HEK293 (cell line): Measurements from ENCODE around the gene NRN1L.

Experiments
- BCL11B ChIP-seq: fragments of 450-650 bp; formaldehyde crosslinking; IDR thresholded peaks from 2 replicates; pipeline ENCODE4 v1.5.1; 2016; ENCODE audit warnings: low read depth, missing biosample characterization, missing genetic modification characterization
- GFI1B ChIP-seq: fragments of 450-650 bp; formaldehyde crosslinking; IDR thresholded peaks from 2 replicates; pipeline ENCODE4 v1.5.1; 2016; ENCODE audit warnings: missing biosample characterization, missing genetic modification characterization
- KLF1 ChIP-seq: fragments of 450-650 bp; formaldehyde crosslinking; IDR thresholded peaks from 2 replicates; pipeline ENCODE4 v1.5.1; 2016; ENCODE audit warnings: missing biosample characterization, missing genetic modification characterization
- MEIS1 ChIP-seq: sonication (generic); formaldehyde crosslinking; IDR thresholded peaks from 2 replicates; pipeline ENCODE4 v1.8.1; 2022; ENCODE audit warnings: missing genetic modification reagents, mild to moderate bottlenecking, borderline replicate concordance
- YY2 ChIP-seq: fragments of 450-650 bp; formaldehyde crosslinking; IDR thresholded peaks from 2 replicates; pipeline ENCODE4 v1.5.1; 2016; ENCODE audit warnings: missing biosample characterization, missing genetic modification characterization
- ZBTB1 ChIP-seq: fragments of 450-650 bp; formaldehyde crosslinking; IDR thresholded peaks from 2 replicates; pipeline ENCODE4 v1.5.1; 2016; ENCODE audit warnings: missing biosample characterization, missing genetic modification characterization
- ZNF112 ChIP-seq: fragments of 450-650 bp; formaldehyde crosslinking; IDR thresholded peaks from 2 replicates; pipeline ENCODE4 v1.5.0; 2017; ENCODE audit warnings: missing biosample characterization, missing genetic modification characterization
- ZNF121 ChIP-seq: fragments of 450-650 bp; formaldehyde crosslinking; IDR thresholded peaks from 2 replicates; pipeline ENCODE4 v1.5.1; 2016; ENCODE audit warnings: missing biosample characterization, missing genetic modification characterization
- ZNF132 ChIP-seq: fragments of 450-650 bp; formaldehyde crosslinking; IDR thresholded peaks from 2 replicates; pipeline ENCODE4 v1.5.1; 2017; ENCODE audit warnings: missing biosample characterization, missing genetic modification characterization, borderline replicate concordance
- ZNF174 ChIP-seq: fragments of 450-650 bp; formaldehyde crosslinking; IDR thresholded peaks from 2 replicates; pipeline ENCODE4 v1.5.0; 2017; ENCODE audit warnings: missing biosample characterization, mild to moderate bottlenecking, missing genetic modification characterization
- ZNF175 ChIP-seq: fragments of 450-650 bp; formaldehyde crosslinking; IDR thresholded peaks from 2 replicates; pipeline ENCODE4 v1.5.1; 2016; ENCODE audit warnings: missing biosample characterization, missing genetic modification characterization
- ZNF184 ChIP-seq: fragments of 450-650 bp; IDR thresholded peaks from 2 replicates; pipeline ENCODE4 v1.5.1; 2018; ENCODE audit warnings: missing biosample characterization, mild to moderate bottlenecking, missing genetic modification characterization
- ZNF211 ChIP-seq: fragments of 450-650 bp; formaldehyde crosslinking; IDR thresholded peaks from 2 replicates; pipeline ENCODE4 v1.5.1; 2016; ENCODE audit warnings: low read depth, missing biosample characterization, missing genetic modification characterization
- ZNF266 ChIP-seq: fragments of 450-650 bp; formaldehyde crosslinking; IDR thresholded peaks from 2 replicates; pipeline ENCODE4 v1.5.1; 2016; ENCODE audit warnings: missing biosample characterization, missing genetic modification characterization, low read depth
- ZNF302 ChIP-seq: fragments of 450-650 bp; formaldehyde crosslinking; IDR thresholded peaks from 2 replicates; pipeline ENCODE4 v1.5.1; 2016; ENCODE audit warnings: missing biosample characterization, missing genetic modification characterization, low read depth
- ZNF366 ChIP-seq: fragments of 450-650 bp; formaldehyde crosslinking; conservative IDR thresholded peaks from 2 replicates; pipeline ENCODE4 v1.5.1; 2016; ENCODE audit warnings: missing biosample characterization, missing genetic modification characterization
- ZNF555 ChIP-seq: fragments of 450-650 bp; formaldehyde crosslinking; conservative IDR thresholded peaks from 2 replicates; pipeline ENCODE4 v1.5.1; 2017; ENCODE audit warnings: missing biosample characterization, mild to moderate bottlenecking, missing genetic modification characterization, inconsistent platforms
- ZNF558 ChIP-seq: fragments of 450-650 bp; formaldehyde crosslinking; IDR thresholded peaks from 2 replicates; pipeline ENCODE4 v1.5.1; 2016; ENCODE audit warnings: missing biosample characterization, missing genetic modification characterization
- ZNF670 ChIP-seq: fragments of 450-650 bp; formaldehyde crosslinking; IDR thresholded peaks from 2 replicates; pipeline ENCODE4 v1.5.1; 2016; ENCODE audit warnings: missing biosample characterization, missing genetic modification characterization, low read depth
- ZNF776 ChIP-seq: fragments of 450-650 bp; formaldehyde crosslinking; IDR thresholded peaks from 2 replicates; pipeline ENCODE4 v1.5.0; 2017; ENCODE audit warnings: missing biosample characterization, missing genetic modification characterization, borderline replicate concordance
- ZXDB ChIP-seq: fragments of 450-650 bp; formaldehyde crosslinking; IDR thresholded peaks from 2 replicates; pipeline ENCODE4 v1.5.1; 2016; ENCODE audit warnings: missing biosample characterization, missing genetic modification characterization
- TF ChIP-seq, protein P1 (sequence below): fragments of 450-650 bp; formaldehyde crosslinking; IDR thresholded peaks from 2 replicates; pipeline ENCODE4 v1.5.1; 2016; ENCODE audit warnings: missing biosample characterization, missing genetic modification characterization
- TF ChIP-seq, protein P2 (sequence below): fragments of 450-650 bp; formaldehyde crosslinking; IDR thresholded peaks from 2 replicates; pipeline ENCODE4 v1.5.1; 2016; ENCODE audit warnings: missing biosample characterization, missing genetic modification characterization
- TF ChIP-seq, protein P3 (sequence below): fragments of 450-650 bp; formaldehyde crosslinking; IDR thresholded peaks from 2 replicates; pipeline ENCODE4 v1.5.1; 2017; ENCODE audit warnings: missing biosample characterization, missing genetic modification characterization
- TF ChIP-seq, protein P4 (sequence below): fragments of 450-650 bp; formaldehyde crosslinking; IDR thresholded peaks from 2 replicates; pipeline ENCODE4 v1.5.1; 2016; ENCODE audit warnings: missing biosample characterization, missing genetic modification characterization
- TF ChIP-seq, protein P5 (sequence below): fragments of 450-650 bp; formaldehyde crosslinking; IDR thresholded peaks from 2 replicates; pipeline ENCODE4 v1.5.1; 2016; ENCODE audit warnings: missing biosample characterization, missing genetic modification characterization
- TF ChIP-seq, protein P6 (sequence below): fragments of 450-650 bp; formaldehyde crosslinking; IDR thresholded peaks from 2 replicates; pipeline ENCODE4 v1.5.1; 2017; ENCODE audit warnings: missing biosample characterization, missing genetic modification characterization

The NRN1L gene

DNA sequence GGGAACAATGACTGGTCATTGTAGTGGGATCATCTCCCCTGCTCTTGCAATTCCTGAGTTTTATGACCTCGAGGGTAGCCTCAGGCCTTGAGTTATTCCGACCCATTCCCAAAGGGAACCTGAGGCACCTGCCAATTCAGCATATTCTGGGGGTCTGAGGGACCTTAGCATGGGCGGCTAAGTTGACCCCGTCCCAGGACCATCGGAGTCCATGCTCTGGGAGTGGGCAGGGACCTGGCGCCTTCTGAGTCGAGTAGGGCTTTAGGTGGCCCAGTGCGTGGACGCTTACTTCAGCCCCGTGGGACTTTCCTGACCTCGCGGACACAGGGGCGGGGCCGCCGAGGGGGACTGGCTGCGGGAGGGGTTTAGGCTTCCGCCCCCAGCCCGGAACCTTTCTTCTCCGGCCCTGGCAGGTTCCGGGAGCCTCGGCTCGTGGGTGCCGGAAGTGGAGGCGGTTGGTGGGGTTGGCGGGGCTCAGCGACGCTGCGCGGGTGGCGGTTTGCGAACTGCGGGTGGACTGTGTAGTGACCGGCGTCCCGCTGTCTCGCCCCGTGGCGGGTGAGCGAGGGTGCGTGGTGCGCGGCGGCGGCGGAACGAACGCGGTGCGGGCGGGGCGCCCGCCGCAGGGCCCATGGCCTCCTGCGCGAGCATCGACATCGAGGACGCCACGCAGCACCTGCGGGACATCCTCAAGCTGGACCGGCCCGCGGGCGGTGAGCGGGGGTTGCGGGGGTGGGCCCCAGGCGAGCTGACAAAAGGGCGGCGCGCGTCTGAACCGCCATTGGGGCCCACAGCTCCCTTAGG lies 11.9 kb upstream of the NRN1L start, which contains the start of gene EDC4 (continued):
- TF ChIP-seq, protein P1, sequence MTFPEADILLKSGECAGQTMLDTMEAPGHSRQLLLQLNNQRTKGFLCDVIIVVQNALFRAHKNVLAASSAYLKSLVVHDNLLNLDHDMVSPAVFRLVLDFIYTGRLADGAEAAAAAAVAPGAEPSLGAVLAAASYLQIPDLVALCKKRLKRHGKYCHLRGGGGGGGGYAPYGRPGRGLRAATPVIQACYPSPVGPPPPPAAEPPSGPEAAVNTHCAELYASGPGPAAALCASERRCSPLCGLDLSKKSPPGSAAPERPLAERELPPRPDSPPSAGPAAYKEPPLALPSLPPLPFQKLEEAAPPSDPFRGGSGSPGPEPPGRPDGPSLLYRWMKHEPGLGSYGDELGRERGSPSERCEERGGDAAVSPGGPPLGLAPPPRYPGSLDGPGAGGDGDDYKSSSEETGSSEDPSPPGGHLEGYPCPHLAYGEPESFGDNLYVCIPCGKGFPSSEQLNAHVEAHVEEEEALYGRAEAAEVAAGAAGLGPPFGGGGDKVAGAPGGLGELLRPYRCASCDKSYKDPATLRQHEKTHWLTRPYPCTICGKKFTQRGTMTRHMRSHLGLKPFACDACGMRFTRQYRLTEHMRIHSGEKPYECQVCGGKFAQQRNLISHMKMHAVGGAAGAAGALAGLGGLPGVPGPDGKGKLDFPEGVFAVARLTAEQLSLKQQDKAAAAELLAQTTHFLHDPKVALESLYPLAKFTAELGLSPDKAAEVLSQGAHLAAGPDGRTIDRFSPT (tag by site-specific recombination) = no peak
- TF ChIP-seq, protein P2, sequence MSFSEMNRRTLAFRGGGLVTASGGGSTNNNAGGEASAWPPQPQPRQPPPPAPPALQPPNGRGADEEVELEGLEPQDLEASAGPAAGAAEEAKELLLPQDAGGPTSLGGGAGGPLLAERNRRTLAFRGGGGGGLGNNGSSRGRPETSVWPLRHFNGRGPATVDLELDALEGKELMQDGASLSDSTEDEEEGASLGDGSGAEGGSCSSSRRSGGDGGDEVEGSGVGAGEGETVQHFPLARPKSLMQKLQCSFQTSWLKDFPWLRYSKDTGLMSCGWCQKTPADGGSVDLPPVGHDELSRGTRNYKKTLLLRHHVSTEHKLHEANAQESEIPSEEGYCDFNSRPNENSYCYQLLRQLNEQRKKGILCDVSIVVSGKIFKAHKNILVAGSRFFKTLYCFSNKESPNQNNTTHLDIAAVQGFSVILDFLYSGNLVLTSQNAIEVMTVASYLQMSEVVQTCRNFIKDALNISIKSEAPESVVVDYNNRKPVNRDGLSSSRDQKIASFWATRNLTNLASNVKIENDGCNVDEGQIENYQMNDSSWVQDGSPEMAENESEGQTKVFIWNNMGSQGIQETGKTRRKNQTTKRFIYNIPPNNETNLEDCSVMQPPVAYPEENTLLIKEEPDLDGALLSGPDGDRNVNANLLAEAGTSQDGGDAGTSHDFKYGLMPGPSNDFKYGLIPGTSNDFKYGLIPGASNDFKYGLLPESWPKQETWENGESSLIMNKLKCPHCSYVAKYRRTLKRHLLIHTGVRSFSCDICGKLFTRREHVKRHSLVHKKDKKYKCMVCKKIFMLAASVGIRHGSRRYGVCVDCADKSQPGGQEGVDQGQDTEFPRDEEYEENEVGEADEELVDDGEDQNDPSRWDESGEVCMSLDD = 0 out of 2 replicates have a peak, but pooled peaks have one; percentile 16
- TF ChIP-seq ZNF175 (tag by site-specific recombination) = no peak
- no peak for TF ChIP-seq ZNF266 (tag by site-specific recombination)
- TF ChIP-seq ZNF776 (tag by site-specific recombination) = no peak
- peak; percentile 86 for TF ChIP-seq KLF1 (tag by site-specific recombination)
- TF ChIP-seq ZNF558 (tag by site-specific recombination) = no peak
- 0 out of 2 replicates have a peak, but pooled peaks have one; percentile 52 for TF ChIP-seq YY2 (tag by site-specific recombination)
- no peak for TF ChIP-seq MEIS1 (CRISPR knock-in tag)
- TF ChIP-seq ZNF121 (tag by site-specific recombination) = no peak
- no peak for TF ChIP-seq ZNF366 (tag by site-specific recombination)
- TF ChIP-seq, protein P3, sequence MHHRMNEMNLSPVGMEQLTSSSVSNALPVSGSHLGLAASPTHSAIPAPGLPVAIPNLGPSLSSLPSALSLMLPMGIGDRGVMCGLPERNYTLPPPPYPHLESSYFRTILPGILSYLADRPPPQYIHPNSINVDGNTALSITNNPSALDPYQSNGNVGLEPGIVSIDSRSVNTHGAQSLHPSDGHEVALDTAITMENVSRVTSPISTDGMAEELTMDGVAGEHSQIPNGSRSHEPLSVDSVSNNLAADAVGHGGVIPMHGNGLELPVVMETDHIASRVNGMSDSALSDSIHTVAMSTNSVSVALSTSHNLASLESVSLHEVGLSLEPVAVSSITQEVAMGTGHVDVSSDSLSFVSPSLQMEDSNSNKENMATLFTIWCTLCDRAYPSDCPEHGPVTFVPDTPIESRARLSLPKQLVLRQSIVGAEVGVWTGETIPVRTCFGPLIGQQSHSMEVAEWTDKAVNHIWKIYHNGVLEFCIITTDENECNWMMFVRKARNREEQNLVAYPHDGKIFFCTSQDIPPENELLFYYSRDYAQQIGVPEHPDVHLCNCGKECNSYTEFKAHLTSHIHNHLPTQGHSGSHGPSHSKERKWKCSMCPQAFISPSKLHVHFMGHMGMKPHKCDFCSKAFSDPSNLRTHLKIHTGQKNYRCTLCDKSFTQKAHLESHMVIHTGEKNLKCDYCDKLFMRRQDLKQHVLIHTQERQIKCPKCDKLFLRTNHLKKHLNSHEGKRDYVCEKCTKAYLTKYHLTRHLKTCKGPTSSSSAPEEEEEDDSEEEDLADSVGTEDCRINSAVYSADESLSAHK (tag by site-specific recombination) = peak; percentile 54; the same call in 1 of the 2 replicates
- TF ChIP-seq ZNF174 (tag by site-specific recombination) = no peak
- no peak for TF ChIP-seq ZNF555 (tag by site-specific recombination)
- no peak for TF ChIP-seq ZNF670 (tag by site-specific recombination)
- TF ChIP-seq ZNF132 = no peak
- TF ChIP-seq GFI1B (tag by site-specific recombination) = peak; percentile 55; the same call in 1 of the 2 replicates
- TF ChIP-seq BCL11B (tag by site-specific recombination) = peak; percentile 59; the same call in 1 of the 2 replicates
- TF ChIP-seq, protein P4, sequence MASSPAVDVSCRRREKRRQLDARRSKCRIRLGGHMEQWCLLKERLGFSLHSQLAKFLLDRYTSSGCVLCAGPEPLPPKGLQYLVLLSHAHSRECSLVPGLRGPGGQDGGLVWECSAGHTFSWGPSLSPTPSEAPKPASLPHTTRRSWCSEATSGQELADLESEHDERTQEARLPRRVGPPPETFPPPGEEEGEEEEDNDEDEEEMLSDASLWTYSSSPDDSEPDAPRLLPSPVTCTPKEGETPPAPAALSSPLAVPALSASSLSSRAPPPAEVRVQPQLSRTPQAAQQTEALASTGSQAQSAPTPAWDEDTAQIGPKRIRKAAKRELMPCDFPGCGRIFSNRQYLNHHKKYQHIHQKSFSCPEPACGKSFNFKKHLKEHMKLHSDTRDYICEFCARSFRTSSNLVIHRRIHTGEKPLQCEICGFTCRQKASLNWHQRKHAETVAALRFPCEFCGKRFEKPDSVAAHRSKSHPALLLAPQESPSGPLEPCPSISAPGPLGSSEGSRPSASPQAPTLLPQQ (tag by site-specific recombination) = peak; percentile 97
- TF ChIP-seq ZNF302 (tag by site-specific recombination) = no peak
- TF ChIP-seq, protein P5, sequence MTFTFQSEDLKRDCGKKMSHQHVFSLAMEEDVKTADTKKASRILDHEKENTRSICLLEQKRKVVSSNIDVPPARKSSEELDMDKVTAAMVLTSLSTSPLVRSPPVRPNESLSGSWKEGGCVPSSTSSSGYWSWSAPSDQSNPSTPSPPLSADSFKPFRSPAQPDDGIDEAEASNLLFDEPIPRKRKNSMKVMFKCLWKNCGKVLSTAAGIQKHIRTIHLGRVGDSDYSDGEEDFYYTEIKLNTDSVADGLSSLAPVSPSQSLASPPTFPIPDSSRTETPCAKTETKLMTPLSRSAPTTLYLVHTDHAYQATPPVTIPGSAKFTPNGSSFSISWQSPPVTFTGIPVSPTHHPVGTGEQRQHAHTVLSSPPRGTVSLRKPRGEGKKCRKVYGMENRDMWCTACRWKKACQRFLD = no peak
- TF ChIP-seq ZNF112 = no peak
- TF ChIP-seq ZNF184 = peak; percentile 62; the same call in 1 of the 2 replicates
- no peak for TF ChIP-seq ZBTB1 (tag by site-specific recombination)
- peak; percentile 94 for TF ChIP-seq ZXDB
- TF ChIP-seq ZNF211 = no peak
- TF ChIP-seq, protein P6, sequence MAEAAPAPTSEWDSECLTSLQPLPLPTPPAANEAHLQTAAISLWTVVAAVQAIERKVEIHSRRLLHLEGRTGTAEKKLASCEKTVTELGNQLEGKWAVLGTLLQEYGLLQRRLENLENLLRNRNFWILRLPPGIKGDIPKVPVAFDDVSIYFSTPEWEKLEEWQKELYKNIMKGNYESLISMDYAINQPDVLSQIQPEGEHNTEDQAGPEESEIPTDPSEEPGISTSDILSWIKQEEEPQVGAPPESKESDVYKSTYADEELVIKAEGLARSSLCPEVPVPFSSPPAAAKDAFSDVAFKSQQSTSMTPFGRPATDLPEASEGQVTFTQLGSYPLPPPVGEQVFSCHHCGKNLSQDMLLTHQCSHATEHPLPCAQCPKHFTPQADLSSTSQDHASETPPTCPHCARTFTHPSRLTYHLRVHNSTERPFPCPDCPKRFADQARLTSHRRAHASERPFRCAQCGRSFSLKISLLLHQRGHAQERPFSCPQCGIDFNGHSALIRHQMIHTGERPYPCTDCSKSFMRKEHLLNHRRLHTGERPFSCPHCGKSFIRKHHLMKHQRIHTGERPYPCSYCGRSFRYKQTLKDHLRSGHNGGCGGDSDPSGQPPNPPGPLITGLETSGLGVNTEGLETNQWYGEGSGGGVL (tag by site-specific recombination) = peak; percentile 64
